HG03175 (cell line): ENCODE measurements around the gene ELN.

Experiments
- ATAC-seq: cut with Tn5 transposase; IDR thresholded peaks from one replicate; pipeline ENCODE4 v1.9.1; 2021; ENCODE audit warnings: mild to moderate bottlenecking, moderate library complexity; ENCODE audit not compliant: unreplicated experiment

The ELN gene

GRCh38 chr7:74059681-74060588, 32.0 kb downstream of the ELN start:
- ATAC-seq, result no peak

DNA sequence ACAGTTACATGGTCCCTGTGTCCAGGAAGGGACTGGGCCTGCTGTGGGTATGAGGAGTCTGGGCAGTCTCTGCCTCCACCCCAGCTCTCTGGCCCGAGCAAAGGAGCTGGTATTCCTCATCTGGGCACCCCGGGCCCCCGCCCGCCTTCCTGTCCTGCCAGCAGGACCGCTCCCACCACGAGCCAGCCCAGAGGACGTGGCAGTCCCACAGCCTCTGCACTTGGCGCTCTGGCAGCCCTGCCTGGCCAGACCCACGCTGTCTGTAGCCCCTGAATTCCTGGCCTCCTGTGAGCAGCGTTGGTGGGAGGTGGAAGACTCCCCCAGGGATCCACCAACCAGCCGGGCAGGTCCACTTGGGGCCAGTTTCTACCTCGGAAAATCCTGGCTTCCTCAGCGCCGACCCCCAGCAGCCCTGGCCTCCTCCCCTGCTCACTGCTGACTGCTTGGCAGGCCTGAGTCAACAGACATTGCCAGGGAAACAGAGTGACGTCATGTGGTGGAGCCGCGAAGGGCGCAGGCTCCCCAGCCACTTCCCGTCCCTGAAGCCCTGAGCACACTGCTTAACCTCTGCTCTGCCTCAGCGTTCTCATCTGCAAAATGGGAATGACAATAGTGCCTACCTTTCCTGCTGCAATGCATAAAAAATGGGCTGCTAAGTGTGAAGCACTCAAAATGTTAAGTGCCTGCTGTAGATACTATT, 34.0 kb downstream of the ELN start:
- ATAC-seq, result no peak

DNA sequence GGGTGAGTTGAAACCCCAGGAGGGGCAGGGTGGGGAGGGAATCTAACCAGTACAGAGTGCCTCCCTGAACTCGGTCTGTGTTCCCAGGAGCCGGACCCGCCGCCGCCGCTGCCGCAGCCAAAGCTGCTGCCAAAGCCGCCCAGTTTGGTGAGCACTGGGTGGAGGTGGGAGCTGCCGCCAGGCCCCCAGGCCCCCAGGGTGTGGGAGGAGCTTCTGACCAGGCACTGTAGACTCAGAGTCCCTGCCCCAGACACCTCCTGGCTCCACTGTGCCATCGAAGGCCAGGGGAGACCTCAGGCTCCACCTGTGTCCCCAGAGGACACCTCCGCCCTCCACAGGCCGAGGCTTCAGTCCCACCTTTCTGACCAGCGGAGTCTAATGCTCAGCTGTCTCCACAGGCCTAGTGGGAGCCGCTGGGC, 35.3 kb downstream of the ELN start:
- no peak for ATAC-seq

DNA sequence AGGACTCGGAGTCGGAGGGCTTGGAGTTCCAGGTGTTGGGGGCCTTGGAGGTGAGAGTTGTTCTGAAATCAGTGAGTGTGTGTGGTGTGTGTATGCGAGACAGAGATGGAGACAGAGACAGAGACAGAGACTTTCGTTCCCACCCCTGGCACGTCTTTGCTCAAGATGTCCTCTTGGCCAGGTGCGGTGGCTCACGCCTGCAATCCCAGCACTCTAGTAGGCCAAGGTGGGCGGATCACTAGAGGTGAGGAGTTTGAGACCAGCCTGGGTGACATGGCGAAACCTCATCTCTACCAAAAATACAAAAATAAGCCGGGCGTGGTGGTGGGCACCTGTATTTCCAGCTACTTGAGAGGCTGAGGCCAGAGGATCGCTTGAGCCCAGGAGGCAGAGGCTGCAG, 35.7 kb downstream of the ELN start:
- ATAC-seq, result no peak

DNA sequence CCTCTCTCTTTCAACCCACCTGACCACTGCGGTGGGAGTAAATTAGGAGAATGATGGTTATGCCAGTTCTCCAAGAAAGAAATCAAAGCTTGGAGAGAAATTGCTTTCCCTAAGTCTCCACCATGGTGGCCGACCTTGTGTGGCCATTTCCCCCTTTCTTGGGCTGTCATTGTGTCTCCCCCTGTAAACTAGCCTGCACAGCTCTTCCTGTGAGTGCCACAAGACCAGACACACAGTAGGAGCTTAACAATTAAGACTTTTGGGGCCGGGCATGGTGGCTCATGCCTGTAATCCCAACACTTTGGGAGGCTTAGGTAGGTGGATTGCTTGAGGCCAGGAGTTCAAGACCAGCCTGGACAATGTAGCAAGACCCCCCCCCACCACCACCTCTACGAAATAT, 36.7 kb downstream of the ELN start:
- no peak for ATAC-seq

DNA sequence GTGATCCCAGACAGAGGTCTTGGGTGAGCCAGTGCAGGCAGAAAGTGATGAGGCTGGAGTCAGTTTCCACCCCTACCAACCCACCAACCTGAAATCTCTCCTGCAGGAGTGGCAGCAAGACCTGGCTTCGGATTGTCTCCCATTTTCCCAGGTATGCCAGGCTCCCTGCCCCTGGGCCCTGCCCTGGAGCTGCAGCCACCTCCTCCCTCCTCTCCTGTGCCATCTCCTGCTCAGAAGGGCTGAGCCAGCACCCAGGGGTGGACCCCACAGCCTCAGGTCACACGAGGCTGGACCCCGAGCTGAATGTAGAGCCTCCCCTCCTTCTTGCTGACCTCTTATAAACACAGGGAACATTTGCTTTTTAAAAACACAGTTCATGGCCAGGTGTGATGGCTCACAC, 38.7 kb downstream of the ELN start:
- no peak for ATAC-seq

DNA sequence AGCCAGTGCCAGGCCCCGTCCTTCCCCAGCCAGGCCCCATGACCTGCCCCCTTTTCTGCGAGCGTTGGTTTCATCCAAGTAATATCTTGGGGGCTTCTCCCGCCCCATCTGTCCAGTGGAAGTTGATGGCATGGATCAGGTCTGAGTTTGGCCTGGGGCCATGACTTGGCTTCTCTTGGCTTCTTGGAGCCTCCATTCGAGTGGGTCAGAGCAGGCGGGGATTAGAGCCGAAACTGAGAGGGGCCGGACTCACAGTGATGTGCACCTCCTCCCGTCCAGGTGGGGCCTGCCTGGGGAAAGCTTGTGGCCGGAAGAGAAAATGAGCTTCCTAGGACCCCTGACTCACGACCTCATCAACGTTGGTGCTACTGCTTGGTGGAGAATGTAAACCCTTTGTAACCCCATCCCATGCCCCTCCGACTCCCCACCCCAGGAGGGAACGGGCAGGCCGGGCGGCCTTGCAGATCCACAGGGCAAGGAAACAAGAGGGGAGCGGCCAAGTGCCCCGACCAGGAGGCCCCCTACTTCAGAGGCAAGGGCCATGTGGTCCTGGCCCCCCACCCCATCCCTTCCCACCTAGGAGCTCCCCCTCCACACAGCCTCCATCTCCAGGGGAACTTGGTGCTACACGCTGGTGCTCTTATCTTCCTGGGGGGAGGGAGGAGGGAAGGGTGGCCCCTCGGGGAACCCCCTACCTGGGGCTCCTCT, 40.6 kb downstream of the ELN start:
- no peak for ATAC-seq

DNA sequence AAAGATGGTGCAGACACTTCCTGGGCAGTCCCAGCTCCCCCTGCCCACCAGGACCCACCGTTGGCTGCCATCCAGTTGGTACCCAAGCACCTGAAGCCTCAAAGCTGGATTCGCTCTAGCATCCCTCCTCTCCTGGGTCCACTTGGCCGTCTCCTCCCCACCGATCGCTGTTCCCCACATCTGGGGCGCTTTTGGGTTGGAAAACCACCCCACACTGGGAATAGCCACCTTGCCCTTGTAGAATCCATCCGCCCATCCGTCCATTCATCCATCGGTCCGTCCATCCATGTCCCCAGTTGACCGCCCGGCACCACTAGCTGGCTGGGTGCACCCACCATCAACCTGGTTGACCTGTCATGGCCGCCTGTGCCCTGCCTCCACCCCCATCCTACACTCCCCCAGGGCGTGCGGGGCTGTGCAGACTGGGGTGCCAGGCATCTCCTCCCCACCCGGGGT, 41.1 kb downstream of the ELN start:
- no peak for ATAC-seq

GRCh38 chr7:74069790-74070618, 42.0 kb downstream of the ELN start:
- no peak for ATAC-seq

- no peak for ATAC-seq
Observed at GRCh38 chr7:74070619-74070921, 42.6 kb downstream of the ELN start.

DNA sequence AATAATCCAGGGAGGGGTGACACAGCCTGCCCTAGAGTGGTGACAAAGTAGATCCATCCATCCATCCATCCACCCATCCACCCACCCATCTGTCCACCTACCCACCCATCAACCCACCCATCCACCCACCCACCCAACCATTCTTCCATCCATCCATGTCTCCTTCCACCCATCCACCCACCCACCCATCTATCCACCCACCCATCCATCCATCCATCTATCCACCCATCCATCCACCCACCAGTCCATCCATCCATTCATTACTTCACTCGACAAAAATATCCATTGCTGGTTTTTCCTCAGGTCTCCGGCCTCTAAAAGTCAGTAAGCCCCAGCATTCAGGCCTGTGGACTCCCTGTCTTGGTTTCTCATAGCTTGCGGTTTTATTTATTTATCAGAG, 43.1 kb downstream of the ELN start:
- no peak for ATAC-seq

DNA sequence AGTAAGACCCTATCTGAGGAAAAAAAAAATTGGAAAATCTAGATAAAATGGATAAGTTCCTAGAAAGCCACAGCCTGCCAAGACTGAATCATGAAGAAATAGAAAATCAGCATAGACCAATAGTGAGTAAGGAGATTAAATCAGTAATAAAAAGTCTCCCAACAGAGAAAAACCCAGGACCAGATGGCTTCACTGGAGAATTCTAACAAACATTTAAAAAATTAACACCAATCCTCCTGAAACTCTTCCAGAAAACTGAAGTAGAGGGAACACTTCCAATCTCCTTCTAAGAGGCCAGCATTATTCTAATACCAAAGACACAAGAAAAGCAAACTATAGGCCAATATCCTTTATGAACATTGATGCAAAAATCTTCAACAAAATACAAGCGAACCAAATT, 46.8 kb downstream of the ELN start:
- ATAC-seq, result no peak

- no peak for ATAC-seq
Observed at GRCh38 chr7:74078461-74078860, 50.5 kb downstream of the ELN start.

DNA sequence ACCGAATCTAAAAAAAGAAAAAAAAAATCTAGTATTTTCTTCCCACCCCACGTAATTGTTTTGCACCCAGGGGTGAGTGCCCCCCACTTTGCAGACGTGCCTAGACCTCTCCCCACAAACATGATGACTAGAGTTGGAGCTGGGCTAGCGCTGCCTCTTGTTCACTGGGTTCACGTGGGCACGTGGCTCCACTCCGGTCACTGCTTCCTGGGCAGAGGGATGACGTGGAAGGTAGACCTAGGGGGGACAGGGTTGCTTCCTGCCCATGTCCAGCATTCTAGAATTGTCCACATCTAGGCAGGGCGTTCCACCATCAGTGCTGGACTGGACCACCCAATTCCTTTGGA, 54.8 kb downstream of the ELN start:
- no peak for ATAC-seq

DNA sequence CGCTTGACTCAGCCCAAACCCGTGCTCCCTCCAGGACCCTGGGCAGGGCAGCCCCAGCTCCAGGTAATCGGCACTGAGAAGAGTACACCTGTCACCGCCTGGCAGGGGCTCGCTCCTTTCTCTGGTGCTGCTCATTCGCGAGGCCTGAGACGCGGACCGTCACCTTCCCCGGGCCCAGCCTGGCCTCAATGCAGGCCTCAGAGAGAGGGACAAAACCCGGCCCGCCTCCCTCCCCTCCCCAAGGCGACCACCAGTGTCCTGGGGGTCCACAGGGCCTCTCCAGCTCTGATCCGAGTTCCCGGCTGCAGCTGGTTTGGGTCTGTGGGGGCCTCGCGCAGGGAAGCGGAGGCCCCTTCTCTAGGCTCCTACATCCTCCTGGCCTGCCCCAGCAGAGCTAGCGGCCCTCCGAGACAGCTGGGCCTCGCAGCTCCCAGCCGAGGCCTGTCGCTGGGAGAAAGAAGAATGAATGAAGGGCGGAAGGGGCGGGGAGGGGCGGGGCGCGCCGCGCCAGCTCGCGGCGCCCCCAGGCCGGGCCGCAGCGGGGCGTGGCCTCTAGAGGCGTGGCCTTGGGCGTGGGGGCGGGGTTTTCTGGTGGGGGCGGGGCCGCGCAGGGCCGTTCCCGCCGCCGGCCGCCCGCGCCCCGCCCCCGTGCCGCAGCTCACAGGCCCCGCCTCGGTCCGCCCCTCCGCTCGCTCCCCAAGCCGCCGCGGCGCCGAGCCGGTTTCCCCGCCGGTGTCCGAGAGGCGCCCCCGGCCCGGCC, 55.3 kb downstream of the ELN start, which contains the start of gene LIMK1:
LIMK1 (plus strand) TSS at position 688 of the 760 bp plus-strand sequence. CDS start 187 bp downstream, outside the sequence.
- peak; percentile 77 for ATAC-seq

- peak; percentile 47 for ATAC-seq
Observed at GRCh38 chr7:74083928-74084721, 56.2 kb downstream of the ELN start.

- ATAC-seq, result no peak
Observed at GRCh38 chr7:74084722-74085578, 57.0 kb downstream of the ELN start.

DNA sequence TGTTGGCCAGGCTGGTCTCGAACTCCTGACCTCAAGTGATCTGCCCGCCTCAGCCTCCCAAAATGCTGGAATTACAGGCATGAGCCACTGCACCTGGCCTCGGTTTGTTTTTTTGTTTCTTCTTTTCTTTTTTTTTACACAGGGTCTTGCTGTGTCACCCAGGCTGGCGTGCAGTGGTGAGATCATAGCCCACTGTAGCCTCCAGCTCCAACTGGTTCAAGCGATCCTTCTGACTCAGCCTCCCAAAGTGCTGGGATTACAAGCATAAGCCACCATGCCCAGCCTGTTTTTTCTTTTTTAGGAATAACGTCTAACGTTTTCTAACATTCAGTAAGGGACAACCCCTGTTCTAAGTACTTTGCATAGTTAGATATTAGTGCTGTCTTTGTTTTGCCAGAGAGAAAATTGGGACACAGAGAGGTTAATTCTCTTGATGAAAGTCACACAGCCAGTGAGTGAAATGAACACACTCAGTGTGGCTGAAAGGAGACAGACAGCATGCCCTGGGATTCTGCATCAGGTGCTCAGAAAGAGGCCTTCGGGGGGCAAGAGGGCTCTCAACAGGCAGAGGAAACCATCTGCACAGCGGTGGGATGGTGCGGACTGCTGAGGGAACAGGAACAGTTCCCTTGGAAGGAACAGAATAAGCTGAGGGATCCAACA, 59.9 kb downstream of the ELN start:
- ATAC-seq, result no peak
